ENCODE measurements around the gene OR1Q1.
"Not testable (repeated sequence)": the region's sequence is repeated elsewhere in the genome, so short reads cannot be mapped to it uniquely, and the experiment has no call there.

OR1Q1 gene, protein sequence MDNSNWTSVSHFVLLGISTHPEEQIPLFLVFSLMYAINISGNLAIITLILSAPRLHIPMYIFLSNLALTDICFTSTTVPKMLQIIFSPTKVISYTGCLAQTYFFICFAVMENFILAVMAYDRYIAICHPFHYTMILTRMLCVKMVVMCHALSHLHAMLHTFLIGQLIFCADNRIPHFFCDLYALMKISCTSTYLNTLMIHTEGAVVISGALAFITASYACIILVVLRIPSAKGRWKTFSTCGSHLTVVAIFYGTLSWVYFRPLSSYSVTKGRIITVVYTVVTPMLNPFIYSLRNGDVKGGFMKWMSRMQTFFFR

GRCh38 chr9:122614362-122614761 is at the start of gene OR1Q1:
TSS of gene OR1Q1 (plus strand) at chr9:122614738. CDS start at chr9:122614738, 0 bp downstream.
- no peak for DNase-seq

DNA sequence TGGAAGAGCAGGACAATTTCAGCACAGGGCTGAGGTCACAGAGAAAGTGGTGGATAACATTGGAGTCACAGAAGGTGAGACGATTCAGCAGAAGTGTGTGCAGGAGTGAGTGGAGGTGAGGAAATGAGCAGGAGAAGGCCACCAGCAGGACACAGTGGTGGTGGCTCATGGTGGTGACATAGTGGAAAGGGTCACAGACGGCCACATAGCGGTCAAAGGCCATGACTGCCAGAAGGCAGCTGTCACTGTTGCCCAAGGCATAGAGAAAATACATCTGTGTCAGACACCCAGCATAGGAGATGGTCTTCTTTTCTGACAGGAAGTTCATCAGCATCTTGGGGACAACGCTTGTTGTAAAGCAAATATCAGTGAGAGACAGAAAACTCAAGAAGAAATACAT is 46.6 kb upstream of the OR1Q1 start:
- DNase-seq: no peak

GRCh38 chr9:122572456-122572855 is 42.1 kb upstream of the OR1Q1 start:
- no peak for DNase-seq

DNA sequence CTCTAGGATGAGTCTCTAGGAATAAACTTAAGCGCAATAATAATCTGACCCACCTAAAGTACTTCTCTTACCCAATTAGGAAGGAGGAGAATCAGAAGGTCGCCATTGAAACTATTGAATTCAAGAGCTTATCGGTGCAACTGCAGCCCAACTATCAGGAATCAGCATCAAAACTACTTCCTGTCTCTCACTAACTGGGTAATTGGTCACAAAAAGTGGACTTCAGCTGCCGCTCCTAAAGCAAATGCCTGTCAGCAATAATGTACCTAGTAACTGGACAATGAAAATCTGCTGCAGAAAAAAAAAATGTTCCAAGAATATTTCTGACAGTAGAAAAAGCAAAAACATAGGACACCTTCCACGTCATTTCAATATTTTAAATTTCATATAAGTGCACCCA is 34.7 kb upstream of the OR1Q1 start:
- no peak for DNase-seq

DNA sequence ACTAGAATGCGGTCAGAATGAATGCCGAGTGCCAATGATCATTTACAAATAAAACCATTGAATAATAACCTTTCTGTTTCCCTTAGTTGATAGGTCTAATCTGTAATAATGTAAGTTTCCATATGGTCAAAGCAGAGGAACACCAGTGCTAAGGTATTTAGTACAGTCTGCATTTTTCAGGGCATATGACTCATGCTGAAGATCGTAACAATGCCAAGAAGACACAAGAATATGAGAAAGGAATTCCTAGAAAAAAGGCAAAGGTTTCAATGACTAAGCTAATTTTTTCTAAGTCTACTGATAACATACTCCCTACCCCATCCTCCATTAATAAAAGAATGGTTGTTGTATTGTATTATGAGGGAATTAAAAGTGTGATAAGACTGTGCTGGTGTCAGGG is 34.2 kb upstream of the OR1Q1 start:
- no peak for DNase-seq

DNA sequence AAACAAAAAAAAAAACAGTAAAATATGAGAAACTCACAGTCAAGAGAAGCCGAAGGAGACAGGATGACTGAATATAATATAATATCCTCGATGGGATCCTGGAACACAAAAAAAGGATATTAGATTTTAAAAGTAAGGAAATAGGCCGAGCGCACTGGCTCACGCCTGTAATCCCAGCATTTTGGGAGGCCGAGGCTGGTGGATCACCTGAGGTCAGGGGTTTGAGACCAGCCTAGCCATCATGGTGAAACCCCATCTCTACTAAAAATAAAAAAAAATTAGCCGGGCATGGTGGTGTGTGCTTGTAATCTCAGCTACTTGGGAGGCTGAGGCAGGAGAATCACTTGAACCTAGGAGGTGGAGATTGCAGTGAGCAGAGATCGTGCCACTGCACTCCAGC is 31.3 kb upstream of the OR1Q1 start, which contains the start of gene OR1L8:
Gene OR1L8, minus strand, starts transcription at position 101 of the 400 bp plus-strand sequence. CDS start 14,907 bp downstream, outside the sequence.
- DNase-seq: not testable (repeated sequence)

DNA sequence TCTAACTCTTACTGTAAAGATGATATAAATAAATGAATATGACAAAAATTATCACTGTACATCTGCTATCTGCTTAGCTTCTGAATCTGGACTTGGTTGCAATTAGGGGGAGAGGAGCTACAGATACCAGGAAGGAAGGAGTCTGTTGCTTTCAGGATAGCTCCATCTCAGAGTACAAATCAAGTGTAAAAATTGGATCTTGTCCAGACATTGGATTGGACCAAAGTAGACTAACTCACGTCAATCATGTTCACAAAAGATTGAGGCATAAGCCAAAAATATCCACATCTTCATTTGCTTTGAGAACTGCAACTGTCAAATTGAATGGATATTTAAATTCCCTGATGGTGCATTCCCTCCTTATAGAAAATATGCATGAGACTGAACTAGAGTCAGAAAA is 8.8 kb upstream of the OR1Q1 start:
- DNase-seq: no peak

DNA sequence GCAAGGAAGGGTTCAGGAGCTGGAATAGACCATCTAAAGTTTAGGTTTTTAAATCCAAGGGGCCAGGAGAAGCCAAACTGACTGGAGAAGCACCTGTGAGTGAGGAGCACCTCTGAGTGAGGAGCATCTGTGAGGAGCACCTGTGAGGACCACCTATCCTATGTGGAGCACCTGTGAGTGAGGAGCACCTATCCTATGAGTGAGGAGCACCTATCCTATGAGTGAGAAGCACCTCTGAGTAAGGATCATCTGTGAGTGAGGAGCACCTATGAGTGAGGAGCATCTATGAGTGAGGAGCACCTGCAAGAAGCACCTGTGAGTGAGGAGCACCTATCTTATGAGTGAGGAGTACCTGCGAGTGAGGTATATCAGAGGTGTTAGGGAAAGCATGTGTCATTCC is 8.0 kb upstream of the OR1Q1 start:
- DNase-seq: no peak

DNA sequence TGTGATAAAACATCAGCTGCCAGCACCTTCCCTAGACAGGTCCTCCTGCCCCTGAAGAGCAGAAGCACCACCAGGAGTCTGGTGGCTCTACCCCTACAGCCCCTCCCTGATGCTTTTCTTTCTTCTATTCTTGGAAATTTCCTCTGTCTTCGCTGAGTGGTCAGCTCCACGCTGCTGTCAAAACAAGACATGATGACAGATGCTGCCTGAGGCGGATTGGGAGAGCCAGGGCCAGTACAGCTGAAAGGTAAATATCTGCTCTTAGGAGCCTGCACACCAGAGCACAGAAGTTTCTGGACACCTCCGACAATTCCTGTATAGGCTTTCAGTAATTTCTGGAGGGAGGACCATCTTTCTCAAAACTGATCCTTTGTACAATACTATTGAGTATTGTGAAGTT is 4.7 kb upstream of the OR1Q1 start:
- DNase-seq: no peak

- no peak for DNase-seq
Observed at GRCh38 chr9:122619996-122620395, 5.5 kb downstream of the OR1Q1 start.

GRCh38 chr9:122642226-122642625 is 27.7 kb downstream of the OR1Q1 start:
- no peak for DNase-seq

GRCh38 chr9:122656378-122656777 is 41.8 kb downstream of the OR1Q1 start:
- DNase-seq: no peak

GRCh38 chr9:122657527-122657926 is 43.0 kb downstream of the OR1Q1 start, which contains the start of gene OR1B1:
TSS of gene OR1B1 (minus strand) at chr9:122657627.
- DNase-seq: no peak

DNA sequence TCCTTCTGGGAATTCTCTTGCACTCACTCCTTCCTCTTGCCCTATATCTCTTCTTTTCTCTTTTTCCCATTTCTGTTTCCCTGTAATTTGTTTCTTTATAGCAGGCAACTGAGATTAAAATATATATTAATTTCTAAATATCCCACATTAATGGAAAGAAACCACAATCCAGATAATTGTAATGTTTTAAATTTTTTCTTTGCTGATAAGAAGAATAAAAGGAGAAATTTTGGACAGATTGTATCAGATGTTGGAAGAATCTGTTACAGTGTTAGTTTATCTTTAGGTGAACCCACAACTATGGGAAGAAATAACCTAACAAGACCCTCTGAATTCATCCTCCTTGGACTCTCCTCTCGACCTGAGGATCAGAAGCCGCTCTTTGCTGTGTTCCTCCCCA is 46.9 kb downstream of the OR1Q1 start, which contains the start of gene OR1L1:
Gene OR1L1, plus strand, starts transcription at position 301 of the 400 bp plus-strand sequence. Its CDS starts 0 bp downstream, at position 301.
- DNase-seq: no peak
